HG03066 (cell line): ENCODE data around the gene NAGLU.

Experiments
- ATAC-seq: cut with Tn5 transposase; IDR thresholded peaks from one replicate; pipeline ENCODE4 v1.9.1; 2021; ENCODE audit warnings: low read depth; ENCODE audit not compliant: unreplicated experiment

NAGLU gene

DNA sequence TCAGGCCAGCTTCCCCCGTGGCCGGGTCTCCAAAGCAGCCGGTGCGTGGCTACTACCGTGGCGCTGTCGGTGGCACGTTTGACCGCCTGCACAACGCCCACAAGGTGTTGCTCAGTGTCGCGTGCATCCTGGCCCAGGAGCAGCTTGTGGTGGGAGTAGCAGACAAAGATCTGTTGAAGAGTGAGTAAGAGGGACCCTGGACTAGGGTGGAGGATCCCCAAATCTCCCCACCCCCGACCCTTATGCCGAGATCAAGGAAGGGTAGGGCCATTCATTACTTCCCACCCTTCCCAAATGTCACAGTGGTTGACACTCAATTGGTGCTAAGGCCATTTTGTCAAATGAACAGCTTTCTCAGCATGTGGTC is 27.1 kb downstream of the NAGLU start:
- no peak for ATAC-seq

DNA sequence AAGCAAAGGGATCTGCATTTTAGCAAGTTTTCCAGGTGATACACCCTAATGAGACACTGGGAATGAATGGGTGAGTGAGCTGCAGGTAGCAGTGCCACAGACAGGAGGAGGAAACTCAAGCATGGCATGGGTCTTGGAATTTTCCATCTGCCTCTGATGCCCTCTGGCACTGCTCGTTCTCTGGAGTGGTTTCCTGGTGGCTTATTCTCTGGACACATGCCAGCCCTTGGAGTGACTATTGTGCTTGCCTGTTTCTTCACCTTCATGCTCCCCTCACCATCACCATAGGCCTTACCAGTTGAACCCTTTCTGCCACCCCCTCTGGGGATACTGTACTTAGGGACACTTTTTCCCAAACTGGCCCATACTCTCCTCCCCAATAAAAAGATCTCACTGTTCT is 27.5 kb downstream of the NAGLU start:
- no peak for ATAC-seq

DNA sequence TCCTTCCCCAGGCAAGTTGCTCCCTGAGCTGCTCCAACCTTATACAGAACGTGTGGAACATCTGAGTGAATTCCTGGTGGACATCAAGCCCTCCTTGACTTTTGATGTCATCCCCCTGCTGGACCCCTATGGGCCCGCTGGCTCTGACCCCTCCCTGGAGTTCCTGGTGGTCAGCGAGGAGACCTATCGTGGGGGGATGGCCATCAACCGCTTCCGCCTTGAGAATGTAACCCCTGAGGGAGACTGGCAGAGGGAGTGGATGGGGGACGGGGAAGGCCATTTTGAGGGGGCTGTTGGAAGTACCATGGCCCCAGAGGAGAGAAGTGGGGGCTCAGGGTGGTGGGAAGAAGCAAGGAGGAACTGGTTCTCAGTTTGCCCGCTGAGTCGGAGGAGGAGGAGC is 27.9 kb downstream of the NAGLU start:
- ATAC-seq = no peak

DNA sequence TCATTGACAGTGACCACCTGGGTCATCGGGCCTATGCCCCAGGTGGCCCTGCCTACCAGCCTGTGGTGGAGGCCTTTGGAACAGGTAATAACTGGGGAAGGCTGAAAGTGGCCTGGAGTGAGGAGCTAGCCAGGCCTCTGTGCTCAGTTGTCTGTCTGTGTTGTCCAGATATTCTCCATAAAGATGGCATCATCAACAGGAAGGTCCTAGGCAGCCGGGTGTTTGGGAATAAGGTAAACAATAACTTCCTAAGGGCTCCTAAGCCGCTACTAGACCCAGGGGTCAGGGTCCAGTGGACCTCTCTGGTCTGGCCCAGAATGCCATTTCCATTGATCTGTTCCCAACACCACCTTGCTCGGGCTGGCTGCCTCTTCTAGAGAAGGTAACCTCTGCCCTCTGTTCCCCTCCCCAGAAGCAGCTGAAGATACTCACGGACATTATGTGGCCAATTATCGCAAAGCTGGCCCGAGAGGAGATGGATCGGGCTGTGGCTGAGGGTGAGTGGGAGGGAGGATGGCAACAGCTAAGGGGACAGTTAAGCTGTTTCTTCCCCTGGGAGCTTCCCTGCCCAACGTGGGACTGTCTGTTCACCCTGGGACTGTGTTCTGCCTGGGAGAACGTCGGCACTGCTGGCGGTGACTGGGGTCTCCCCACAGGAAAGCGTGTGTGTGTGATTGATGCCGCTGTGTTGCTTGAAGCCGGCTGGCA is 28.9 kb downstream of the NAGLU start:
- ATAC-seq = no peak

DNA sequence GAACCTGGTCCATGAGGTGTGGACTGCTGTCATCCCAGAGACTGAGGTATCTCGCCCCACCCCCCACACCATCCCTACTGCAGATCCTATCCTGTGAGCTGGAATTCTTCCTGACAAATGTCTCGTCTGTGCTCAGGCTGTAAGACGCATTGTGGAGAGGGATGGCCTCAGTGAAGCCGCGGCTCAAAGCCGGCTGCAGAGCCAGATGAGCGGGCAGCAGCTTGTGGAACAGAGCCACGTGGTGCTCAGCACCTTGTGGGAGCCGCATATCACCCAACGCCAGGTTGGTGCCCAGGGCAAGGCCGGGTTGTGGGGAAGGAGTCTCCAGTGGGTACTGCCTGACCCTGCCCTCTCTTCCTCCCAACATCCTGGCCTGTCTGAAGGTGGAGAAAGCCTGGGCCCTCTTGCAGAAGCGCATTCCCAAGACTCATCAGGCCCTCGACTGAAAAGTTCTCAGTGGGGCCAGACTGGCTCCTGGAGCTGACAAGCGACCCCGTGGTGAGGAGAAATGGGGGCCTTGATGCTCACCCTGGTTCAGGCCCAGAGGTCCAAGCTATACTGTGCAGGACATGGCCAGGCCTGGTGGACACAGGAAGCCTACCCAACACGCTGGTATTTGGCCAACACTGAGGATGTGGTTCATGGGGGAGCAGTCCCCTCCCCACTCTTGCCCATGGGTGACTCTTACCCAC is 29.6 kb downstream of the NAGLU start:
- no peak for ATAC-seq

DNA sequence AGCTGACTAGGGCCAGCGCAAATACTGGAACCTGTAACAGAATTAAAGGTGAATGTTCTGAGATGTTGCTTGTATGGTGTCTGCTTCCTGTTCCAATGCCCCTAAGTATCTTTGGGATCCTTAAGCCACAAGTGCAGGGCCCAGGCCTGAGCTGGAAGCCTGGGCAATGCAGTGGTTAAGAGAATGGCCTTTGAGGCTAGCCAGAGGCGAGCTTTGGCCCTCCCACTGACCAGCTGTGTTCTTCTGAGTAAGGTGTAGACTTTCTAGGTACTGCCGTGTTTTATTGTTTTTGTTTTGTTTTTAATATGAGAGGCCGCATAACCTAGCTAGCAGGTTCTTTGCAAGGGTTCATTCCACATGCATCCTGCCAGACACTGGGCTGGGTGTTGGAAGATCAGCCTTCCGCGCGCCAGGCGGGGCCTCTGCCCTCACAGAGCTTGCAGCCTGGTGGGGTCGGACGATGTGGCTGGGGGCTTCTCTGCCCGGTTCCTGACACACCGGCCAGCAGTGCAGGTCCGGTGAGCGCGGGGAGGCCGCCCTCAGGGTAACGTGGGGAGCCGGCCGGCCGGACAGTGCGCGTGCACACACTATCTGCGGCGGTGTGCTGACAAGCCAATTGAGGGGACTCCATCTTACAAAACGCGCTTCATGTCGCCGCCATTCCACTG is 30.3 kb downstream of the NAGLU start:
- ATAC-seq = no peak

DNA sequence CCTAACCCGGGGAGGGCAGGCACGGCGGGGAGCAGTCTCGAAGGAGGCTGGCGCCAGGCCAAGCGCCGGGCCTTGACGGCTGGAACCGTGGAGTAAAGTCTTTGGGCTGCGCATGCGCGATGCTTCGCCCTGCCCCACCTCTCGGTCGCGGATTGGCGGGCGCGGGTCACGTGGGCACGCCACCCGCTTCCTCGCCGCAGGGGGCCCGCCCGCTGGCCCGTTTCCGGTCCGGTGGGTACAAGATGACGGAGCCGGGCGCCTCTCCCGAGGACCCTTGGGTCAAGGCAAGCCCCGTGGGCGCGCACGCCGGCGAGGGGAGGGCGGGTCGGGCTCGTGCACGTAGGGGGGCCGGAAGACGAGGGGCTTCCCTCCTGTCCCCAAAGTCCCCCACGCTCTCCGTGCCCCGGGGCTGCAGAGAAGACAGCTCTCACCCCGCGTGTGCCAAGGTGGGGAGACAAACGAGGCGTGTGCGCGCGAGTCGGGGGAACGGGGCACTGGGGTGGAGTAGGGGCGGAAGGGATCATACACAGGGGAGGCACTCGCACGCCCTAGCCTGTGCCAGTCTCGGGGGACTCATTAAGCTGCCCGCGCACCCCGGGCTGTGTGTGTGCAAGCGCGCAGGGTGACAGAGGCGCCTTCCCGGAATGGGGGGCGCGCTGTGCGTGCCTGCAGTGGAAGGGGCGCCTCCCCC is 31.0 kb downstream of the NAGLU start, which contains the start of gene MLX:
Gene MLX, plus strand, starts transcription at position 218 of the 691 bp plus-strand sequence. Its CDS starts 25 bp downstream, at position 243.
- peak; percentile 62 for ATAC-seq

DNA sequence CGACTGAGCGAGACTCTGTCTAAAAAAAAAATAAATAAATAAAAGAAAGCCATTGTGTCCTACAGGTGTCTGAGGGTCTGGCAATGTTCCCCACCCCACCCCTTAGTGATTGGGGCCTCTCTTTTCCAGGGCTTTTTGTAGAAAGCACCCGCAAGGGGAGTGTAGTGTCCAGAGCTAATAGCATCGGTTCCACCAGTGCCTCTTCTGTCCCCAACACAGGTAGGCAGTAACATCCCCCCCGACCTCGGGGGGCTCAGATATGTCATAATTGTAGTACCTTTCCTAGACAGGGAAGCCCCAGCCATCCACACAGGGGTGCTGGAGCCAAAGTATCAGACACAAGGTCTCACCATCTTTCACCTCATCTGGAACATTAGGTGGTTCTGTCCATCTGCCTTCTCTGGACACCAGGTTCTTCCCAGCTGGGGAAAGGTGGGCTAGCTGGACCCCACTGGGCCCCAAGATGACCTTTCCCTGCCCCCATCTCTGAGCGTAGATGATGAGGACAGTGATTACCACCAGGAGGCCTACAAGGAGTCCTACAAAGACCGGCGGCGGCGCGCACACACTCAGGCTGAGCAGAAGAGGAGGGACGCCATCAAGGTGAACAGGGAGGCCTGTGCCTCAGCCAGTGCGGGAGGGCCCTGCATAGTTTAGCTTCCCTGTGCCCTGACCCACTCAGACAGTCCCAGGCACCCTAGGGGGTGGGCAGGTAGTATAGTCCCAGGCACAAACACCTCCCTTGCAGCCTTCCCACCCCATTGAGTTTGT is 32.5 kb downstream of the NAGLU start:
- no peak for ATAC-seq

DNA sequence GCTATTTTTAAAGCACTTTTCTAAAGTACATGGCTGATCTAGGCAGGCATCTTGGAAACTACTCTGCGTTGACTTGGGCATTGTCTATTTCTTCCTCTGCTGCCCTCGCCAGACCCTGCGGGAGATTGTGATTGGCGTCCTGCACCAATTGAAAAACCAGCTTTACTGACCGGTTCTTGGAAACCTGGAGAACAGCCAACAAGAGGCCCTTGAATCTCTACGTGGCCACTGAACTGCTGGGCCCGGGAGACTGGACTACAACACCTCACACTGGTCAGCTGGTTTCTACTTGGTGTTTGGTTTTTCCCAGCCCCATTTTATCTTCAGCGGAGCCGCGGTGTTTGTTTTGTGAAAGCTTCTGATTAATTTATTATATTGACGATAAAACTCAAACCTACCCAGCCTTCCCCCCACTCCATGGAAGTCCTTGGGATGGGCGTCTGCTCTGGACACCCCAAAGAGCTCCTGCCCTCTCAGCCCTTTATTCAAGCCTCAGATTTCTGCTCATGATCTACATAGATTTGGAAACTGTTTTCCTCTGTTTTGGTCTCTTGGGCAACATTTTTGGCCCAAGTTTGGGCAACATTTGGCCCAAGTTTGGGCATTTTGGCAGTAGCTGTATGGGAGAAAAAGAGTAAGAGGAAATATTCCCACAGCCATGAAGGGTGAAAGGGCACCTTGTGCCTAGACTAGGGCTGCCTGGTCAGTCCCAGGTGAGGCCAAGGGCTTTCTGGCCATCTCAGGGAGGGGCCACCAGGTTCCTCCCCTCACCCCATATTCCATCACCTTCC is 35.6 kb downstream of the NAGLU start:
- no peak for ATAC-seq

DNA sequence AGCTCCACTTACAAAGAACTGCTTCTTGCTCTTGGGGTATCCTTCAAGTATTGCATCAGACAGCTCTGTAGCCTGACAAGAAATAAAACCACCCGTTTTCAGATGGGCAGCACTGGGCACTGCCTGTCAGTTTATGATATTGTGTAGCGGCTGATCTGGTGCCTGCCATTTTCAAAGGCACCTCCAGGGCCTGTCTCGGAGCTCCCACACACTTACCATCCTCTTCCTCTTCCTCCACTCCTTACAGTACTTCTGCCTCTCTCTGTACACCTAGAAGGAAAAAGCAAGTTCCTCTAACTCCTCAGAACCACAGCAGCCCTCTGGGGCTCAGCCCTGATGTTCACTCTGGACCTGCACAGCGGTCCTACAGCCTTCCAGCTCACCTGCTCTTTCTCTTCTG is 37.1 kb downstream of the NAGLU start:
- ATAC-seq = no peak

DNA sequence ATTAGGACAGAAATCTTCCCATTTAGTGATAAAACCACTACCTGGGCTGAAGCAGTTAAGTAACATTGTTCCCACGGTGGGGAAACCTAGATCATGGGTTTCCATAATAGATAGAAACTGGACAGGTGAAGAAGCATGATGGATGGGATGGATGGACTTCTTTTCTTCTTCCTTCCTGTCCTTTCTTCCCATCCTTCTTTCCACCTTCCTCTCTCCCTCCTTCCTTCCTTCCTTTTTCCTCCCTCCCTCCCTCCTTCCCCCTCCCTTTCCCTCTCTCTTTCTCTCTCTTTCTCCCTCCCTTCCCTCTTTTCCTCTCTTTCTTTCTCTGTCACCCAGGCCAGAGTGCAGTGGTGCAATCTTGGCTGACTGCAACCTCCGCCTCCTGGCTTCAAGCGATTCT is 38.4 kb downstream of the NAGLU start:
- no peak for ATAC-seq

DNA sequence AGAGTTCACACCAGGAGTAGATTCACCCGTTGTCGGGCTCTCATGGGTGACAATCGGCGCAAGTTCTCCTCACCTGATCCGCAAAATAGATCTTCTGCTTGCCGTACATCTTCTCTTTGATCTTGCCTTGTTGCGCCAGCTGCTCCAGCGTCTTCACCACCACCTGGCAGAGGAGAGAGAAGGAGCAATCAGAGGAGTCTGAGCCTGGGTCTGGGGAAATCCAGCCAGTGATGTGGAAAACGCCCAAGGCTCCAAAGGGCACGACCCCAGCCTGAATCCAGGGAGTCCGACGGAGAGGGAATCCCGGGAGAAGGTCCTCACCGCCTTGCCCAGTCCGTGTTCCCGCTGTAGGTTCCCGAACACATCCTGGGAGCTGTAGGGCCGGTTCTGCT is 41.1 kb downstream of the NAGLU start:
- no peak for ATAC-seq

DNA sequence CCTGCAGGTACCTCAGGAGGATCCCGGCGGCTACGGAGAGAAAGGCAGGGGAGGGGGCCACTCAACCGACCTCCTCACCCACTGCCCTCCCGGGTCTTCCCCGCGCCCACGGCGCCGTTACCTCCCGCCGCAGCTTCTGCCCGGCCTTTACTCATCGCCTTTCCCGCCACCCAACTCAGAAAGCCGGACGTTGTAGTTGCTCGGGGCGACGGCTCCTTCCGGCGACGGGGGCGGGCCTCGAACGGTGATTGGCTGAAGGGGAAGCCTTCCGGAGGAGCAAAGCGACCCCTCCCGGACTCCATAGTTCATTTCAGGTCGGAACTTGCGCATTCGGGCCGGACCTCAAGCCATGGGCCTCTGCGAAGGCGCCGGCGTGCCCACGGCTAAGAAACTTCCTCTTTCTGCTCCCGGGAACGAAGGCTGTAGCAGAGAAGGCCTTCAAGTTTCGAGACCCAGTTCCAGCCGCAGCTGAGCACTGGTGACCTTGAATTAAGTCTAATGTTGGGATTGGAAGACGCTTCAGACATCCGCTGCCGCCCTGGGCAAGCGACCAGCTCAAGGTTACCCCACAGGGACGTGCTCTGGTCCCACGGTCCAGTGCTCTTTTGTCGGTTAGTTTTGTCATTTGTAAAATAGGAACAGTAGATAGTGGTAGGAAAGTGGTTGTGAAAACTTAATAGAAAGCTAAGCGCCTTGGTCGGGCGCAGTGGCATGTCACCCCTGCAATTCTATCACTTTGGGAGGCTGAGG is 41.7 kb downstream of the NAGLU start, which contains the start of gene PSMC3IP:
Gene PSMC3IP, minus strand, starts transcription at position 198 of the 750 bp plus-strand sequence. Its CDS starts 43 bp downstream, at position 155.
- ATAC-seq = peak; percentile 61

DNA sequence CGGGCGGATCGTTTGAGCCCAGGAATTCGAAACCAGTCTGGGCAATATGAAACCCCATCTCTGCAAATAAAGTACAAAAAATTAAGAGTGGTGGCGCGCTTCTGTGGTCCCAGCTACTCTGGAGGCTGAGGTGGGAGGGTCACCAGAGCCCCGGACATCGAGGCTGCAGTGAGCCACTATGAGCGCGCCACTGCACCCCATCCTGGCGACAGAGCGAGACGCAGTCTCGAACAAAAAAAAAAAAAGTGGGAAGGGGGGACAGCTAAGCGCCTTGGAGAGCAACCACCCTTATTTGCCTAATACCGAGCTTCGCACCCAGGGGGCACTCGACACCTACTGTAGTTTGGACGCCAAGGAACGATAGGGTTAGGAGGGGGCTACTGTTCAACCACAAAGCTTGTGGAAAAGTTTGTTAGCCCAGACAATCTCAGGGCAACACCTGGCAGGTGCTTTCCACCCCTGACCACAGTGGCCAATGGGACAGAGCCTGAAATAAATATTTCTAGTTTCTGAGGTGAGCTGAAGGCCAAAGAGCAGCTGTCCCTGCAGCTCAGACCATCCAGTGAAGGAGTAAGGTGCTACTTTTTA is 42.3 kb downstream of the NAGLU start:
- ATAC-seq = peak; percentile 49

DNA sequence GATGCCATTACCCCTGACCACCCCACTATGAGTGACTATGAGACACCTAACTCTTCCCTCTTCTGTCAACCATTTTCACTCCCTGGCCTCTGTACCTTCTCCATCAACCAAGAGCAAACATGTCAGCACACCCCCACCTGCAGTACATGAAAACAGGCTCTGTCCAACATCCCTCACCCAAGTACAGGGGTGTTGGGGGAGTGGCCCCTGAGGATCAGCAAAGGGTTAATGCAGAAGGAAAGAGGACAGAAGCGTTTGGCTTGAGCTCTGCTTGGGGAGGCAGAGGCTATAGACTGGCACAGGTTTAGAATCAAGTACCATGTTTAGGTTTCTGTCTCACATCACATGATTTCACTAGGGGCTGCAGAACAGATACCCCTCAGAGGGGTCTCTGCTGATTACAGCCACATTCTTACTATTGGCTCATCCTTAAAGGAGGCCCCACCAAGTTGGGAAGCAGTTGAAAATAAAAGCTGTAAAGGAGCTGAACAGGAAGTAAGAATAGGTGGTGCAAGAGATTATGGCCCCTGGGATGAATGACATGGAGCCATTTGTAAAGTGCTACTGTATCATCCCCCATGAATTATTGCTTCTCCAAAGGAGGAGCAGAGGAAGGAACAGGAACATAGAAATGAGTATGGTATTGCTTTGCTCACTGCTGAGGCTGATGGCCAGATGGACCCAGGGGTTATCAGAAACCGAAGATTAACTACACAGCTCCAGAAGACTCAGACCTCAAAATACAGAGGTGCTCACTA is 43.9 kb downstream of the NAGLU start:
- ATAC-seq = no peak

DNA sequence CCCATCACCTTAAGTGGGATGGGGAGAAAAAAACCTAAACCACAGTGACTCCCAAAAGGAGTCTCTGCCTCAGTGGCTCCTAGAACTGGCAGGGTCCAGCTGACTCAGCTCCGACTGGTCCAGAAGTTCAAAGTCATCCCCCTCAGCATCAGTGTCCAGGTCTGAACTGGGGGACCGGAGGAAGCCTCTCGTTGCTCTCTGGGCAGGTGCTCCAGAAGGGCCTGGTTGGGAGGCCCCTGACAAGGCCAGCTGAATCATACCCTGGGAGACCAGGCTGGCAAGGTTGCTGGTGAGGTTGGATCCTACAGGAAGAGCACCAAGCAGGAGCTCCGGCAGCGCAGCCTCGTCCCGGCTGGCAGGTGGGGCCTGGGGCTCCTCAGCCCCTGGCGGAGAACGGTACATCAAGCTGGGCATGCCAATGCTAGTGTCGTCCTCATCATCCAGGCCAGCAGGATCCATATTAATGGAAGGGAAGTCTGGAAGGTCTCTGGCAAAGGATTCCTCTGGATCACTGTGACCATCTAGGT is 45.8 kb downstream of the NAGLU start:
- ATAC-seq = no peak

DNA sequence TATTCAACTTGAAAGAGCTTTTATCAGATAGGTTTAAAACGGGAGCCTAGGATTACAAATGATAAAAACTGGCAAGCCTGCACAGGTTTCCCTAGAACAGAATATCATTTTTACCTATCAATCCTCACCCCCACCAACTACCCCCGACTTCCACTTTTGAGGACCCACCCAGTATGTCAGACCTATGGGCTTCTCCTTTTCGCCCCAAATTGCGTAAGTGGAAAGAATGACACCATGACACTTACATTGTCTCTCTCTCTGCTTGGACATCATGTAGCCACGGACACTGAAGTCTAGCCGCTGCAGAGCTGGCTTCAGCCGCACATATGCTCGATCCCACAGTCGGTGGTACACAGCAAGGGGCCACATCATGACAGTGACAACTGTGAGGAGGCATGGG is 48.8 kb downstream of the NAGLU start:
- no peak for ATAC-seq

DNA sequence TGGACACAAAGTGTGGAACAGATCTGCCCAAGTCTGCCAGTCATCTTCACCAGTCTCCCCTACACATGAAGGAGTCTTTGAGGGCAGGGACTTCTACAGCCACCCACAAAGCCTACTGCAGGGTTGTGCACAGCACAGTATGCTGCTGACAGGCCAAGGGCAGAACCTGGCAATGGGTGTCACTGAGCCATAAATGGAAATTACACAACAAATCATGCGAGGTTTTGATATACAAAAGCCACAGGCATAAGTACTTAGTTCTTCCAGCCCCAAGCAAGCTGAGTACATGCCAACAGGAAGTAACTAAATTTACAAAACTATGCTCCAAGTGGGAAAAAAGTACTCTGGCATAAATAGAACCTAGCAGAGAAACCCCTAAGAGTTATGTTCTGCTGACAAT is 49.3 kb downstream of the NAGLU start:
- ATAC-seq = no peak
